Measurements from ENCODE around the gene AKAP13.

AKAP13 gene

DNA sequence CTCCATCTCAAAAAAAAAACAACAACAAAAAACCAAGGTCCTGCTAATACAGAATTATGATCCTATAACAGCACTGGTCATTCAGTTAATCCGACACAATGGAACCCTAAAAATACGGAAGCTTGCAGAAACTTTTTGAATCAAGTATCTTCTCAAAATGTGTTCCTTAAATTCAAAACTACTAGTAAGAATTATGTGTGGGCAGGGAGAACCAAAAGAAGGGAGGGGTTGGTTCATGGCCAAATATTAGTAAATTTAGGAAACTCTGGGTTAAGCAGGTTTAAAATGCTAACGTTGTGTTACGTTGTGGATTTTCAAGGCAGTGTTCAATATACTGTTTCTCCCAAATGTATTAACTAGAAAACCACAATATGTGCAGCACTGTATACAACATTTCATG, 298.8 kb downstream of the AKAP13 start:
- ChIA-PET CTCF (interaction anchor here (0.6 to 0.7 kb wide), 2 partner anchors 48 to 174 kb away, joined by 3 read pairs; no protein-coding TSS in a partner anchor), POLR2A (no interaction called here)
- H3K9me3 ChIP-seq (ENCODE audit: control insufficient read depth, insufficient read depth, low read depth, low read length), result no peaks in the 10 kb centered on the region
- H3K27ac ChIP-seq (ENCODE audit: extremely low read depth, low read depth, low read length), result no peak overlapping the region
- peaks cover 2 to 15% of the 10 kb centered on the region in 2 experiments; a peak in 2 of 3 replicates for H3K36me3 ChIP-seq (ENCODE audit: control insufficient read depth in 2 of 2, insufficient read depth in 1 of 2, low read length in 2 of 2)
- H3K4me1 ChIP-seq (ENCODE audit: control insufficient read depth, insufficient read depth, low read length), result no peaks in the 10 kb centered on the region
- TF ChIP-seq KLF16 (tag by site-specific recombination; IDR thresholded peaks at IDR 0.05), result no peak
- no peak for TF ChIP-seq RBAK (tag by site-specific recombination; IDR thresholded peaks at IDR 0.05)
- no peak for TF ChIP-seq ZBTB48 (tag by site-specific recombination; IDR thresholded peaks at IDR 0.05)
- no peak for TF ChIP-seq ZBTB7A (tag by site-specific recombination; IDR thresholded peaks at IDR 0.05; ENCODE audit: low read depth)
- TF ChIP-seq, protein P1, sequence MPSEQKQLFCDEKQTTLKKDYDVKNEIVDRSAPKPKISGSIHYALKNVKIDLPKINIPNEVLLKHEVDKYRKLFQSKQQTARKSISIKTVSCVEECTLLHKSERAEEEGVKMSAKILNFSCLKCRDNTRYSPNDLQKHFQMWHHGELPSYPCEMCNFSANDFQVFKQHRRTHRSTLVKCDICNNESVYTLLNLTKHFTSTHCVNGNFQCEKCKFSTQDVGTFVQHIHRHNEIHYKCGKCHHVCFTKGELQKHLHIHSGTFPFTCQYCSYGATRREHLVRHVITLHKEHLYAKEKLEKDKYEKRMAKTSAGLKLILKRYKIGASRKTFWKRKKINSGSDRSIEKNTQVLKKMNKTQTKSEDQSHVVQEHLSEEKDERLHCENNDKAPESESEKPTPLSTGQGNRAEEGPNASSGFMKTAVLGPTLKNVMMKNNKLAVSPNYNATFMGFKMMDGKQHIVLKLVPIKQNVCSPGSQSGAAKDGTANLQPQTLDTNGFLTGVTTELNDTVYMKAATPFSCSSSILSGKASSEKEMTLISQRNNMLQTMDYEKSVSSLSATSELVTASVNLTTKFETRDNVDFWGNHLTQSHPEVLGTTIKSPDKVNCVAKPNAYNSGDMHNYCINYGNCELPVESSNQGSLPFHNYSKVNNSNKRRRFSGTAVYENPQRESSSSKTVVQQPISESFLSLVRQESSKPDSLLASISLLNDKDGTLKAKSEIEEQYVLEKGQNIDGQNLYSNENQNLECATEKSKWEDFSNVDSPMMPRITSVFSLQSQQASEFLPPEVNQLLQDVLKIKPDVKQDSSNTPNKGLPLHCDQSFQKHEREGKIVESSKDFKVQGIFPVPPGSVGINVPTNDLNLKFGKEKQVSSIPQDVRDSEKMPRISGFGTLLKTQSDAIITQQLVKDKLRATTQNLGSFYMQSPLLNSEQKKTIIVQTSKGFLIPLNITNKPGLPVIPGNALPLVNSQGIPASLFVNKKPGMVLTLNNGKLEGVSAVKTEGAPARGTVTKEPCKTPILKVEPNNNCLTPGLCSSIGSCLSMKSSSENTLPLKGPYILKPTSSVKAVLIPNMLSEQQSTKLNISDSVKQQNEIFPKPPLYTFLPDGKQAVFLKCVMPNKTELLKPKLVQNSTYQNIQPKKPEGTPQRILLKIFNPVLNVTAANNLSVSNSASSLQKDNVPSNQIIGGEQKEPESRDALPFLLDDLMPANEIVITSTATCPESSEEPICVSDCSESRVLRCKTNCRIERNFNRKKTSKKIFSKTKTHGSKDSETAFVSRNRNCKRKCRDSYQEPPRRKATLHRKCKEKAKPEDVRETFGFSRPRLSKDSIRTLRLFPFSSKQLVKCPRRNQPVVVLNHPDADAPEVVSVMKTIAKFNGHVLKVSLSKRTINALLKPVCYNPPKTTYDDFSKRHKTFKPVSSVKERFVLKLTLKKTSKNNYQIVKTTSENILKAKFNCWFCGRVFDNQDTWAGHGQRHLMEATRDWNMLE (tag by site-specific recombination; conservative IDR thresholded peaks at IDR 0.05; ENCODE audit: low read depth), result no peak
- no peak for TF ChIP-seq ZNF239 (tag by site-specific recombination; IDR thresholded peaks at IDR 0.05)
- no peak for TF ChIP-seq ZNF549 (tag by site-specific recombination; IDR thresholded peaks at IDR 0.05)
- TF ChIP-seq ZNF843 (tag by site-specific recombination; IDR thresholded peaks at IDR 0.05), result no peak
- no peak for TF ChIP-seq ATF2 (tag by site-specific recombination; IDR thresholded peaks at IDR 0.05; ENCODE audit: low read depth)
- no peak for TF ChIP-seq ZNF514 (tag by site-specific recombination; IDR thresholded peaks at IDR 0.05)
- TF ChIP-seq, protein P2, sequence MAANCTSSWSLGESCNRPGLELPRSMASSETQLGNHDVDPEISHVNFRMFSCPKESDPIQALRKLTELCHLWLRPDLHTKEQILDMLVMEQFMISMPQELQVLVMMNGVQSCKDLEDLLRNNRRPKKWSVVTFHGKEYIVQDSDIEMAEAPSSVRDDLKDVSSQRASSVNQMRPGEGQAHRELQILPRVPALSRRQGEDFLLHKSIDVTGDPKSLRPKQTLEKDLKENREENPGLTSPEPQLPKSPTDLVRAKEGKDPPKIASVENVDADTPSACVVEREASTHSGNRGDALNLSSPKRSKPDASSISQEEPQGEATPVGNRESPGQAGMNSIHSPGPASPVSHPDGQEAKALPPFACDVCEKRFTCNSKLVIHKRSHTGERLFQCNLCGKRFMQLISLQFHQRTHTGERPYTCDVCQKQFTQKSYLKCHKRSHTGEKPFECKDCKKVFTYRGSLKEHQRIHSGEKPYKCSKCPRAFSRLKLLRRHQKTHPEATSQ (tag by site-specific recombination; IDR thresholded peaks at IDR 0.05), result no peak
- no peak for TF ChIP-seq ZNF24 (tag by site-specific recombination; IDR thresholded peaks at IDR 0.05)
- TF ChIP-seq, protein P3, sequence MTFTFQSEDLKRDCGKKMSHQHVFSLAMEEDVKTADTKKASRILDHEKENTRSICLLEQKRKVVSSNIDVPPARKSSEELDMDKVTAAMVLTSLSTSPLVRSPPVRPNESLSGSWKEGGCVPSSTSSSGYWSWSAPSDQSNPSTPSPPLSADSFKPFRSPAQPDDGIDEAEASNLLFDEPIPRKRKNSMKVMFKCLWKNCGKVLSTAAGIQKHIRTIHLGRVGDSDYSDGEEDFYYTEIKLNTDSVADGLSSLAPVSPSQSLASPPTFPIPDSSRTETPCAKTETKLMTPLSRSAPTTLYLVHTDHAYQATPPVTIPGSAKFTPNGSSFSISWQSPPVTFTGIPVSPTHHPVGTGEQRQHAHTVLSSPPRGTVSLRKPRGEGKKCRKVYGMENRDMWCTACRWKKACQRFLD (tag by site-specific recombination; IDR thresholded peaks at IDR 0.05), result no peak
- TF ChIP-seq ZNF654 (tag by site-specific recombination; IDR thresholded peaks at IDR 0.05; ENCODE audit: low read depth), result no peak
- TF ChIP-seq GFI1B (tag by site-specific recombination; IDR thresholded peaks at IDR 0.05), result no peak
- TF ChIP-seq ZBTB17 (tag by site-specific recombination; IDR thresholded peaks at IDR 0.05), result no peak
- TF ChIP-seq ZNF830 (tag by site-specific recombination; IDR thresholded peaks at IDR 0.05; ENCODE audit: low read depth), result no peak
- TF ChIP-seq KLF10 (tag by site-specific recombination; IDR thresholded peaks at IDR 0.05), result no peak
- TF ChIP-seq ZNF670 (tag by site-specific recombination; IDR thresholded peaks at IDR 0.05; ENCODE audit: low read depth), result no peak
- TF ChIP-seq, protein P4, sequence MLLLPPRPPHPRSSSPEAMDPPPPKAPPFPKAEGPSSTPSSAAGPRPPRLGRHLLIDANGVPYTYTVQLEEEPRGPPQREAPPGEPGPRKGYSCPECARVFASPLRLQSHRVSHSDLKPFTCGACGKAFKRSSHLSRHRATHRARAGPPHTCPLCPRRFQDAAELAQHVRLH (tag by site-specific recombination; IDR thresholded peaks at IDR 0.05), result no peak
- no peak overlapping the region for H3K4me3 ChIP-seq (ENCODE audit: low read depth, low read length)

Measured in HEK293 (cell line).